ENCODE data around the gene LCN2.

Gene LCN2

GRCh38 chr9:128159522-128159783, 10.2 kb downstream of the LCN2 start:
- TF ChIP-seq CTCF (conservative IDR thresholded peaks at IDR 0.05): no peak

GRCh38 chr9:128159784-128160602, 10.7 kb downstream of the LCN2 start, which contains the start of gene BBLN:
BBLN (plus strand) TSS chr9:128160265; CDS start chr9:128160408, 143 bp downstream.
- no peak for TF ChIP-seq CTCF (conservative IDR thresholded peaks at IDR 0.05)
- H3K27ac ChIP-seq: peak within 1 kb of the TSS; percentile 79

More at GRCh38 chr9:128159522-128159783, 10.2 kb downstream of the LCN2 start:
- peak overlapping the region; percentile 79 for H3K27ac ChIP-seq

GRCh38 chr9:128160603-128160987, 11.3 kb downstream of the LCN2 start:
- TF ChIP-seq CTCF (conservative IDR thresholded peaks at IDR 0.05): no peak

GRCh38 chr9:128161215-128161902, 12.1 kb downstream of the LCN2 start:
- no peak for TF ChIP-seq CTCF (conservative IDR thresholded peaks at IDR 0.05)
- peak overlapping the region; percentile 79 for H3K27ac ChIP-seq

More at GRCh38 chr9:128160603-128160987, 11.3 kb downstream of the LCN2 start:
- H3K27ac ChIP-seq: peak overlapping the region; percentile 79

- no peak overlapping the region for H3K27ac ChIP-seq
- TF ChIP-seq CTCF (conservative IDR thresholded peaks at IDR 0.05): no peak
These were observed 13.2 kb downstream of the LCN2 start for GRCh38 chr9:128162215-128163026.

DNA sequence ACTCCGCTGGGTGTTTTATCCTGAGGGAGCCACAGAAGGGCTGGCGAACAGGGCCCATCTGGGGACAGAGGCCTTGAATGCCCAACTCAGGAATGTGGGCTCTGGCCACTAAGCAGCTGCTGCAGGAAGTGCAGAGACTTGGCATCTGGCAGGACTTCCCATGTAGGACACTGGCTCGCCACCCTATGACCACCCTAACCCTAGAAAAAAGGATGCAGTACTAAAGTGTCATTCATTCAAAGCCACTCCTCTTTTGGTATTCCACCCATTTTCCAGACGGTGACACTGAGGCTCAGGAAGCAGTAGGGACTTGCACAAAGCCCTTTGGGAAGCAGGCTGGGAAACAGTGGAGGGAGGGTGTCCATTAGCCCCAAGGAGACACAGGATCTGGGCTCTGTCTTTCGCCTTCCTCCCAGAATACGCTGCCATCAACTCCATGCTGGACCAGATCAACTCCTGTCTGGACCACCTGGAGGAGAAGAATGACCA, 13.8 kb downstream of the LCN2 start:
- TF ChIP-seq CTCF (conservative IDR thresholded peaks at IDR 0.05): no peak
- no peak overlapping the region for H3K27ac ChIP-seq
